GM18861 (cell line): Measurements from ENCODE around the gene SAFB2.

Experiments used
- ATAC-seq: cut with Tn5 transposase; IDR thresholded peaks from one replicate; pipeline ENCODE4 v1.9.1; 2021; ENCODE audit not compliant: unreplicated experiment

The SAFB2 gene

GRCh38 chr19:5622465-5623396 is at the start of gene SAFB2, which contains the start of gene SAFB:
Gene SAFB2 (minus strand): TSS chr19:5622776. CDS start chr19:5622715, 61 bp downstream.
Gene SAFB (plus strand): TSS chr19:5623083. CDS start chr19:5623206, 123 bp downstream.
- ATAC-seq, result peak; percentile 87

- ATAC-seq, result no peak
These were observed 49.0 kb upstream of the SAFB2 start for GRCh38 chr19:5671600-5671999.

- ATAC-seq, result no peak
These were observed 46.6 kb upstream of the SAFB2 start for GRCh38 chr19:5669212-5669611.

GRCh38 chr19:5667751-5668271 is 45.2 kb upstream of the SAFB2 start:
- ATAC-seq, result no peak

- no peak for ATAC-seq
These were observed 44.5 kb upstream of the SAFB2 start for GRCh38 chr19:5666921-5667610.

GRCh38 chr19:5665781-5666513 is 43.4 kb upstream of the SAFB2 start:
- ATAC-seq, result no peak

- no peak for ATAC-seq
These were observed 41.9 kb upstream of the SAFB2 start for GRCh38 chr19:5664515-5664914.

GRCh38 chr19:5663904-5664303 is 41.3 kb upstream of the SAFB2 start:
- ATAC-seq, result no peak

GRCh38 chr19:5661483-5661882 is 38.9 kb upstream of the SAFB2 start:
- no peak for ATAC-seq

GRCh38 chr19:5655412-5655811 is 32.8 kb upstream of the SAFB2 start:
- ATAC-seq, result no peak

- ATAC-seq, result no peak
These were observed 32.4 kb upstream of the SAFB2 start for GRCh38 chr19:5654931-5655330.

- ATAC-seq, result no peak
These were observed 29.7 kb upstream of the SAFB2 start for GRCh38 chr19:5652261-5652660.

- ATAC-seq, result no peak
These were observed 28.8 kb upstream of the SAFB2 start for GRCh38 chr19:5651361-5651760.

- ATAC-seq, result no peak
These were observed 25.9 kb upstream of the SAFB2 start for GRCh38 chr19:5648464-5648863.

- ATAC-seq, result no peak
These were observed 24.1 kb upstream of the SAFB2 start for GRCh38 chr19:5646703-5647102.

- ATAC-seq, result no peak
These were observed 22.8 kb upstream of the SAFB2 start for GRCh38 chr19:5645409-5645808.

- ATAC-seq, result no peak
These were observed 21.5 kb upstream of the SAFB2 start for GRCh38 chr19:5644037-5644436.

GRCh38 chr19:5643060-5643459 is 20.5 kb upstream of the SAFB2 start:
- no peak for ATAC-seq

- no peak for ATAC-seq
These were observed 19.6 kb upstream of the SAFB2 start for GRCh38 chr19:5642204-5642603.

- no peak for ATAC-seq
These were observed 18.6 kb upstream of the SAFB2 start for GRCh38 chr19:5641171-5641570.

- no peak for ATAC-seq
These were observed 15.4 kb upstream of the SAFB2 start for GRCh38 chr19:5637971-5638370.
